Neutrophil (primary cell): ENCODE measurements around the gene CEP164.

Experiments
- H3K27ac ChIP-seq: fragments of 200-600 bp; sonication (generic); 2 replicates; pipeline ENCODE4 v1.5.1; 2016; ENCODE audit warnings: mild to moderate bottlenecking, moderate library complexity
- H3K27me3 ChIP-seq: fragments of 200-600 bp; sonication (generic); 2 replicates; pipeline ENCODE4 v1.6.0; 2016; ENCODE audit warnings: mild to moderate bottlenecking
- H3K36me3 ChIP-seq: fragments of 200-600 bp; sonication (generic); 2 replicates; pipeline ENCODE4 v1.5.1; 2017
- H3K4me1 ChIP-seq, 2 experiments: fragments of 200-600 bp in 1 of 2; sonication (generic) in 1 of 2; 1 replicate in 1 of 2; 2 replicates in 1 of 2; pipeline versions ENCODE4 v1.5.1 to v1.6.1; 2013 to 2016; ENCODE audit warnings: low read depth in 1 of 2, low read length in 1 of 2, mild to moderate bottlenecking in 1 of 2, moderate library complexity in 1 of 2; ENCODE audit not compliant: control insufficient read depth in 1 of 2, insufficient read depth in 1 of 2
- H3K4me3 ChIP-seq, 2 experiments: fragments of 200-600 bp in 1 of 2; sonication (generic) in 1 of 2; 1 replicate in 1 of 2; 2 replicates in 1 of 2; pipeline ENCODE4 v1.5.1; 2013 to 2016; ENCODE audit warnings: low read depth in 1 of 2, low read length in 1 of 2, mild to moderate bottlenecking in 1 of 2, moderate library complexity in 1 of 2
- H3K9me3 ChIP-seq: fragments of 200-600 bp; sonication (generic); 2 replicates; pipeline ENCODE4 v1.5.1; 2016
- CTCF ChIP-seq: fragments of 200-600 bp; sonication (generic); IDR thresholded peaks from 2 replicates; pipeline ENCODE4 v1.5.1; 2016; ENCODE audit warnings: antibody characterized with exemption

CEP164 gene

GRCh38 chr11:117328375-117329010 lies 839 bp downstream of the CEP164 start:
- Histone ChIP-seq H3K27ac (peak overlapping the region; percentile 89), H3K36me3 (no peaks in the 10 kb centered on the region), H3K9me3 (no peaks in the 10 kb centered on the region), H3K27me3 (peaks cover 7% of the 10 kb centered on the region), H3K4me3 (peak overlapping the region; percentile 67 to 91), H3K4me1 (peaks cover 10 to 13% of the 10 kb centered on the region in 2 experiments)
- TF ChIP-seq CTCF, result no peak

DNA sequence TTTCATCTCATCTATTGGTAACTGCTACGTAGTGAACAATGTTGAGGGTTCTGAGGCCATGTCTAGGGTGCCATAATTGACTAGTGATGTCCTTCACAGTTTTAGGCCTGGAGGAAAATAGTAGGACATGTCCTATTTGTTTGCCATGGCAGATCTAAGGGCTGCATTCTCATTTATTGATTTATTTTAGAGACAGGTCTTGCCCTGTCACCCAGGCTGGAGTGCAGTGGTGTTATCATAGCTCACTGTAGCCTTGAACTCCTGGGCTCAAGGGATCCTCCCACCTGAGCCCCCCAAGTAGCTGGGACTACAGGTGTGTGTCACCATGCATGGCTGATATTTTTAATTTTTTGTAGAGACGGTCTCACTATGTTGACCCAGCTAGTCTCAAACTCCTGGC lies 5.2 kb downstream of the CEP164 start:
- no peak for TF ChIP-seq CTCF
- Histone ChIP-seq H3K4me1 (peaks cover 8 to 10% of the 10 kb centered on the region in 2 experiments), H3K9me3 (no peaks in the 10 kb centered on the region), H3K4me3 (no peak overlapping the region), H3K27ac (no peak overlapping the region), H3K36me3 (no peaks in the 10 kb centered on the region), H3K27me3 (peaks cover 7% of the 10 kb centered on the region)

GRCh38 chr11:117333917-117334316 lies 6.3 kb downstream of the CEP164 start:
- peaks cover under 1 to 1% of the 10 kb centered on the region in 2 experiments for H3K4me1 ChIP-seq
- H3K9me3 ChIP-seq, result no peaks in the 10 kb centered on the region
- H3K27me3 ChIP-seq, result peaks cover 3% of the 10 kb centered on the region
- no peak overlapping the region for H3K27ac ChIP-seq
- no peaks in the 10 kb centered on the region for H3K36me3 ChIP-seq
- no peak overlapping the region for H3K4me3 ChIP-seq
- no peak for TF ChIP-seq CTCF

GRCh38 chr11:117334896-117335295 lies 7.2 kb downstream of the CEP164 start:
- no peaks in the 10 kb centered on the region for H3K9me3 ChIP-seq
- H3K27ac ChIP-seq, result no peak overlapping the region
- no peak overlapping the region for H3K4me3 ChIP-seq
- TF ChIP-seq CTCF, result no peak
- H3K4me1 ChIP-seq, result no peaks in the 10 kb centered on the region
- H3K27me3 ChIP-seq, result no peaks in the 10 kb centered on the region
- no peaks in the 10 kb centered on the region for H3K36me3 ChIP-seq

- no peak for TF ChIP-seq CTCF
- H3K27ac ChIP-seq, result no peak overlapping the region
- H3K4me1 ChIP-seq, result no peaks in the 10 kb centered on the region
- no peak overlapping the region for H3K4me3 ChIP-seq
- H3K27me3 ChIP-seq, result no peaks in the 10 kb centered on the region
- no peaks in the 10 kb centered on the region for H3K9me3 ChIP-seq
- no peaks in the 10 kb centered on the region for H3K36me3 ChIP-seq
These were observed 7.7 kb downstream of the CEP164 start for GRCh38 chr11:117335399-117335798.

DNA sequence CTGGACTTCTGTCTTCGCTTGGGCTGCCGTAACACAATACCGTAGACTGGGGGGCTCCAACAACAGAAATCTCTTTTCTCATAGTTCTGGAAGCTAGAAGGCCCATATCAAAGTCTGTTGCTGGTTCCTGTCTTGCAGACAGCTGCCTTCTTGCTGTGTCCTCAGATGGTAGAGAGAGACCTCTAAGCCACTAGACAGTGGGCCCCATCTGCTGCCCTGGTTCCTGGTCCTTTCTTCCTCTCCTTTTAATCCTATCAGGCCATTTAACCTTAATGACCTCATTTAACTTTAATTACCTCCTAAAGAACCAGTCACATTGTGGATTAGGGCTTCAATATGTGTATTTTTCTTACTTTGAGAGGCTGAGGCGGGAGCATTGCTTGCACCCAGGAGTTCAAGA lies 9.4 kb downstream of the CEP164 start:
- no peaks in the 10 kb centered on the region for H3K36me3 ChIP-seq

More for the DNA sequence above, 9.4 kb downstream of the CEP164 start:
- Histone ChIP-seq H3K4me1 (no peaks in the 10 kb centered on the region), H3K27ac (no peak overlapping the region), H3K4me3 (no peak overlapping the region), H3K9me3 (no peaks in the 10 kb centered on the region), H3K27me3 (no peaks in the 10 kb centered on the region)
- TF ChIP-seq CTCF, result no peak
